ENCODE results near the gene C1S. TPM values are rescaled to one million over a fixed set of nuclear protein-coding genes. Genes with fewer than 3 reads are reported as not detected.

C1S gene
- total and polyA plus RNA-seq, 9 of the 15 experiments (the other 6 are each of a cell fraction or from before 2014, with no cell fraction given): 0.08 to 0.84 (median 0.27) TPM

DNA sequence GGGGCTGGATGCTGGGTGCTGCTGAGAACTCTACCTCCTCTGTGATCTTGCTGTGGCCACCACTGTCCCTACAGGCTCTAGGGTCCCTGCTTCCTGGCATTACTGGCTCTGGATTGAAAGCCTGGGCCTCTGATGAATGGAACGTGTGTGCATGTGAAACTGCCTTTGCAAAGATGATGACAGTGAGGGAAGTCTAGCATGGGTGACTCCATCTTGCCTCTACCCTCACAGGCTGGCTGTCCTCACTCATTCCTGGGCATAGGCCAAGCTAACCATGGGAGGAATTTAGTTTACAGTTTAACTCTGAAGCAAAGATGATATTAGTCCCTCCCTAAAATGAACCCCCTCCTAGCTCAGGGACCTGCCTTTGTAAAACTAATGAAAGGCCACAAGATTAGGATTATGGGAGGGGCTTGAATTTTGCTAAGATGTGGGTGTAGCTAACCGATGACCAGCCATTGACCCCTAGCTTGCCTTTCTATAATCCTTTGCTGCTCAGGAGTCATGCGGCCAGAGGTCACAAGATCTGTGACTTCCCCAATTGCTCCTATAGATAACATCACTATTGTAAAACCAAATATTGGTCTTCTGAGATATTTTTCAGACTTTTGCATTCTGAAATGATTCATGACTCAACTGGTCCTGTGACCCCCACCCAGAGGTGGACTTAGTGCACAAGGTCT lies 2.2 kb upstream of the C1S start (continued):
- TF ChIP-seq, protein P1, sequence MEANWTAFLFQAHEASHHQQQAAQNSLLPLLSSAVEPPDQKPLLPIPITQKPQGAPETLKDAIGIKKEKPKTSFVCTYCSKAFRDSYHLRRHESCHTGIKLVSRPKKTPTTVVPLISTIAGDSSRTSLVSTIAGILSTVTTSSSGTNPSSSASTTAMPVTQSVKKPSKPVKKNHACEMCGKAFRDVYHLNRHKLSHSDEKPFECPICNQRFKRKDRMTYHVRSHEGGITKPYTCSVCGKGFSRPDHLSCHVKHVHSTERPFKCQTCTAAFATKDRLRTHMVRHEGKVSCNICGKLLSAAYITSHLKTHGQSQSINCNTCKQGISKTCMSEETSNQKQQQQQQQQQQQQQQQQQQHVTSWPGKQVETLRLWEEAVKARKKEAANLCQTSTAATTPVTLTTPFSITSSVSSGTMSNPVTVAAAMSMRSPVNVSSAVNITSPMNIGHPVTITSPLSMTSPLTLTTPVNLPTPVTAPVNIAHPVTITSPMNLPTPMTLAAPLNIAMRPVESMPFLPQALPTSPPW (CRISPR knock-in tag; IDR thresholded peaks at IDR 0.05): no peak; the same call in 1 of the 2 replicates
- TF ChIP-seq ZNF232 (CRISPR knock-in tag; IDR thresholded peaks at IDR 0.05) (no peak), LCOR (CRISPR knock-in tag; IDR thresholded peaks at IDR 0.05) (no peak), NR4A1 (CRISPR knock-in tag; IDR thresholded peaks at IDR 0.05) (0 out of 2 replicates have a peak, but pooled peaks have one; percentile 77), NR4A1 (tag; IDR thresholded peaks at IDR 0.05) (peak; percentile 98), PHF20 (IDR thresholded peaks at IDR 0.05; ENCODE audit: partially characterized antibody) (no peak), POLR2B (IDR thresholded peaks at IDR 0.05; ENCODE audit: low read depth, partially characterized antibody) (no peak), RBM25 (IDR thresholded peaks at IDR 0.05; ENCODE audit: low read depth, low read length, severe bottlenecking) (no peak), ARID3B (CRISPR knock-in tag; IDR thresholded peaks at IDR 0.05; ENCODE audit: borderline replicate concordance) (no peak), SETDB1 (IDR thresholded peaks at IDR 0.05; ENCODE audit: low read length) (no peak), MITF (IDR thresholded peaks at IDR 0.05) (peak; percentile 79), ZNF197 (CRISPR knock-in tag; IDR thresholded peaks at IDR 0.05; ENCODE audit: low read depth) (no peak; the same call in 1 of the 2 replicates)
- TF ChIP-seq, protein P2, sequence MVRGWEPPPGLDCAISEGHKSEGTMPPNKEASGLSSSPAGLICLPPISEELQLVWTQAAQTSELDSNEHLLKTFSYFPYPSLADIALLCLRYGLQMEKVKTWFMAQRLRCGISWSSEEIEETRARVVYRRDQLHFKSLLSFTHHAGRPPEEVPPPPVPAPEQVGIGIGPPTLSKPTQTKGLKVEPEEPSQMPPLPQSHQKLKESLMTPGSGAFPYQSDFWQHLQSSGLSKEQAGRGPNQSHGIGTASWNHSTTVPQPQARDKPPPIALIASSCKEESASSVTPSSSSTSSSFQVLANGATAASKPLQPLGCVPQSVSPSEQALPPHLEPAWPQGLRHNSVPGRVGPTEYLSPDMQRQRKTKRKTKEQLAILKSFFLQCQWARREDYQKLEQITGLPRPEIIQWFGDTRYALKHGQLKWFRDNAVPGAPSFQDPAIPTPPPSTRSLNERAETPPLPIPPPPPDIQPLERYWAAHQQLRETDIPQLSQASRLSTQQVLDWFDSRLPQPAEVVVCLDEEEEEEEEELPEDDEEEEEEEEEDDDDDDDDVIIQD (CRISPR knock-in tag; IDR thresholded peaks at IDR 0.05): peak; percentile 93
- TF ChIP-seq, protein P3, sequence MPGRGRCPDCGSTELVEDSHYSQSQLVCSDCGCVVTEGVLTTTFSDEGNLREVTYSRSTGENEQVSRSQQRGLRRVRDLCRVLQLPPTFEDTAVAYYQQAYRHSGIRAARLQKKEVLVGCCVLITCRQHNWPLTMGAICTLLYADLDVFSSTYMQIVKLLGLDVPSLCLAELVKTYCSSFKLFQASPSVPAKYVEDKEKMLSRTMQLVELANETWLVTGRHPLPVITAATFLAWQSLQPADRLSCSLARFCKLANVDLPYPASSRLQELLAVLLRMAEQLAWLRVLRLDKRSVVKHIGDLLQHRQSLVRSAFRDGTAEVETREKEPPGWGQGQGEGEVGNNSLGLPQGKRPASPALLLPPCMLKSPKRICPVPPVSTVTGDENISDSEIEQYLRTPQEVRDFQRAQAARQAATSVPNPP (IDR thresholded peaks at IDR 0.05; ENCODE audit: borderline replicate concordance, insufficient read depth, insufficient read length): no peak

All from K562 (cell line).